ENCODE data around the gene RTL5. TPM values are rescaled to one million over a fixed set of nuclear protein-coding genes. Genes with fewer than 3 reads are reported as not detected.
"Not testable (repeated sequence)": the region's sequence is repeated elsewhere in the genome, so short reads cannot be mapped to it uniquely, and the experiment has no call there.

The RTL5 gene
- under 1 TPM; 0.11 to 0.12 TPM for total RNA-seq

DNA sequence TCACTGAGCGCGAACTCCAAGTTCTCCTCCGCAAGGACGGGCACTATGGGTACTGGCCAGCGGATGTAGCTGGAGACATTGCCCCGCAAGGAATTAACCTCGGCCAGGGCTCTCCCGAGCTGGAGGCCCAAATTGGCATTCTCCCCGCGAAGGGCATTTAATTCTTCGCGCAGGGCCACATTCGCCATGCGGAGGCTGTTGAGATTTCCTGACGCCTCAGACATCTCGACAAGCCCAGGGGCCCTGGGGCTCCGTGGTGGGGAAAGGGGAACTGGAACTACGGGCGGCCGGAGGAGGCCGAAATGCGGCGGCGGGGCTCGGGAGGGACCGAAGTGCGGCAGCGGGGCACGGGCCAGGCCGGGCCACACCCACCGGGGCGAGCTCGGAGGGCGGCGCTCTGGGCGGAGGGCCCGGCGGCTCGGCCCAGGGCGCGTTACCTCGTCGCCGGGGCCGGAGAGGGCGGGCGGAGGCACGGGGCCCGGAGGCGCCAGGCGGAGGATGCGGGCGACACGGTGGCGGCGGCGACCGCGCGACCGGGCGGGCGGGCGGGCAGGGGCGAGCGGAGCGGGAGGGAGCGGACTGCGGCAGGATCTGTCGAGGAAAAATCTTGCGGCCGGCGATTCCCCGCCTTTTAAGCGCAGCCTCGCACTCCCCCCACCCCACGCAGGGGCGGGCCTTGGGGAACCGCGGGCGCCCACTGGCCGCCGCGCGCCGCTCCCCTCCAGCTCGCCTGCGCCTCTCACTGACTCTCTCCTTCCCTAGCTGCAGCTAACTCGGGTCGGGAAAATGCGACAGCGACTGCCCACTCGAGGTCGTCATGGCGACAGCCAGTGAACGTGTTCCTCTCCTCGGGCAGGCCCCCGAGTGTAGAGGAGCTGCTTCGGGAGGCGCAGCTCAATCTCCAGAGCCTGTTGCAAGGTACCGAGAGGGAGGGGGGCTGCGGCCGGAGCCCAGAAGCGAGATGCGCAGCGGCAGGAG is at the start of gene RTL5:
TSS of gene RTL5 (minus strand) at position 599 of the 978 bp plus-strand sequence.
- Mint-ChIP-seq H3K36me3 (no peaks in the 10 kb centered on the region), H3K9me3 (no peaks in the 10 kb centered on the region), H3K27ac (no peak within 1 kb of the TSS)
- ATAC-seq (peak; percentile 55 to 77), DNase-seq (ENCODE audit: low spot score in 2 of 2) (peak in 1 of 2 donors; percentile 8)

DNA sequence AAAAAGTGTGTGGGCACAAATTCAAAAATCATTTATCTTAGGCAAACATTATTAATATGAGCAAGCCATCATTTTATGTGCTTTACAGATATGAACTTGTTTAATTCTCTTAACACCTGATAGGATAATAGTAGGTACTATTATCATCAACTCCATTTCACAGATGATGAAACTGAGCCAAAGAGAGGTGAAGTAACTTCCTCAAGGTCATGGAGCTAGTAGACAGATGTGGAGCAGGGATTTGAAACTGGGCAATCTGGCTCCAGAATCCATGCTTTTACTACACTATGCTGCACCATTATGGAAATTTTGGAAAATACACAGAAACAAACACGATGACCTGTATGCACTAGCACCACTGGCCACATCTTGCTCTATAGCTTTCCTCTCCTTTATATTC is 48.8 kb upstream of the RTL5 start:
- peaks cover 0 to 3% of the 10 kb centered on the region in 2 donors for H3K9me3 Mint-ChIP-seq
- no peaks in the 10 kb centered on the region for H3K36me3 Mint-ChIP-seq
- no peak for DNase-seq (ENCODE audit: low spot score in 2 of 2)
- H3K27ac Mint-ChIP-seq, result no peak overlapping the region
- no peak for ATAC-seq

DNA sequence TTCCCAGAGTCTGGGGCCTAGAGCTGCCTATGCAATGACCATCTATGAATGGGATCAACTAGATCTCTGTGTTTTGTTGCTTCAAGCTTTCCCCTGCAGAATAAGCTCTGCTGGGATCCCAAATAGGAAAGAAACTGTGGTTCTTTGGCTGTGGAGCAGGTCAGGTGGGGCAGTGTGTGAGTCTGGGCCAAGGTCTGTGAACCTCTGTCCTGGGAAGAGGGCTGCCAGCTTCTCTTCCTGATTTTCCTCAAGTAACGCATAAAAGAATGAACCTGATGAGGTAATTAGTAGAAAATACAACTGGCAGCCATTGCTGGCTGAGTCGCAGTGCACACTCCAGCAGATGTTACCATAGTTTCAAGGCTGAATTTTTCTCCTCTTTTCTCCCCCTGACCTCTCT is 45.3 kb upstream of the RTL5 start:
- ATAC-seq (no peak), DNase-seq (ENCODE audit: low spot score in 2 of 2) (no peak)
- peaks cover 0 to 3% of the 10 kb centered on the region in 2 donors for H3K9me3 Mint-ChIP-seq
- H3K27ac Mint-ChIP-seq, result no peak overlapping the region
- no peaks in the 10 kb centered on the region for H3K36me3 Mint-ChIP-seq

DNA sequence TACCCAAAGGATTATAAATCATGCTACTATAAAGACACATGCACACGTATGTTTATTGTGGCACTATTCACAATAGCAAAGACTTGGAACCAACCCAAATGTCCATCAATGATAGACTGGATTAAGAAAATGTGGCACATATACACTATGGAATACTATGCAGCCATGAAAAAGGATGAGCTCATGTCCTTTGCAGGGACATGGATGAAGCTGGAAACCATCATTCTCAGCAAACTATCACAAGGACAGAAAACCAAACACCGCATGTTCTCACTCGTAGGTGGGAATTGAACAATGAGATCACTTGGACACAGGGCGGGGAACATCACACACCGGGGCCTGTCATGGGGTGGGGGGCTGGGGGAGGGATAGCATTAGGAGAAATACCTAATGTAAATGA is 44.6 kb upstream of the RTL5 start:
- not testable (repeated sequence) for H3K36me3 Mint-ChIP-seq; H3K9me3 Mint-ChIP-seq; ATAC-seq; H3K27ac Mint-ChIP-seq; DNase-seq (ENCODE audit: low spot score in 2 of 2)

DNA sequence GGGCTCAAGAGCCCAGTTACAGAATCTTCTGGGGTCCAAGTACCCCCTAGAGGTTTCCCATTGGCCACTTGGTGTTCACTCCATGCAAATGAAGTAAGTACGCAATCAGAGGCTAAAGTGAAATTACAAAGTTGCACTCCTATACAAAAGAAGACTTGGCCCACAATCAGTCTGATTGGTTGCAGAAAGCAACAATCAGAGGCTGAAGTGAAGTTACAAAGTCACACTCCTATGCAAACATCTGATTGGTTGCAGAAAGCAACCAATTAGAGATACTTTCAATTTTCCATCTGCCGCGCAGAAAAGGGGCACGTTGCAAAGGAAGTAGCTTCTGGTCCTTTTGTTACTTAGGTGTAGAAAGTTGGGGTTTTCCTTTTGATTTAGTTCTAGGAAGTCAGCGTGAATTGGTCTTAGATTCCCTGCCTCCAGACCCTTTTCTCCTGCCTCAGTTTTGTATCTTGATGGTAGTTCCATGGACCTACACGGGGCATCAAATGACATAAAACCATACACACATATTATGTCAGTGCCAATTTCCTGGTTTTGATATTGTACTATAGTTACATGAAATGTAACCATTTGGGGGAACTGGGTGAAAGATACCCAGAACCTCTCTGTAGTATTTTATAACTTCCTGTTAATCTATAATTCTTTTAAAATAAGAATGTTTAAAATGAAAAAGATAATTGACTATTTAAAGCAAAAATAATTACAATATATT is 37.5 kb upstream of the RTL5 start:
- Mint-ChIP-seq H3K36me3 (no peaks in the 10 kb centered on the region), H3K9me3 (no peaks in the 10 kb centered on the region), H3K27ac (peak overlapping the region in 1 of 2 donors; percentile 83)
- ATAC-seq (peak; percentile 82 to 96), DNase-seq (ENCODE audit: low spot score in 2 of 2) (peak in 1 of 2 donors; percentile 5)

DNA sequence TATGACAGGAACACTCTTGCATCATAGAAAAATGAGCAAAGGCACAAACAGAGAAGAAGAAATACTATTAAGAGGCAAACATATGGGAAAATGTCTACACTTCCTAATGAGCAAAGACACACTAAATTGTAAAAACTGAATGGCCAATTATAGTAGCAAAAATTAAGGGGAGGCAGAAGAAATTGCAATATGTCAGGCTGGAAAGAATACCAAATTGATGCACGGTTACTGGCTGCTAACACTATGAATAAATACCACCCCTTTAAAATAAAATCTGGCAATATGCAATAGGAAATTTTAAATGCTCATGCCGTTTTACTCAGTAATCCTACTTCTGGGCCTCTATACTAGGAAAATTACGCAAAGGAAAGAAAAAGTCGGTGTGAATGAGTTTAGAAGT is 33.8 kb upstream of the RTL5 start:
- no peak overlapping the region for H3K27ac Mint-ChIP-seq
- H3K9me3 Mint-ChIP-seq, result no peaks in the 10 kb centered on the region
- no peak for DNase-seq (ENCODE audit: low spot score in 2 of 2)
- H3K36me3 Mint-ChIP-seq, result no peaks in the 10 kb centered on the region
- ATAC-seq, result no peak

DNA sequence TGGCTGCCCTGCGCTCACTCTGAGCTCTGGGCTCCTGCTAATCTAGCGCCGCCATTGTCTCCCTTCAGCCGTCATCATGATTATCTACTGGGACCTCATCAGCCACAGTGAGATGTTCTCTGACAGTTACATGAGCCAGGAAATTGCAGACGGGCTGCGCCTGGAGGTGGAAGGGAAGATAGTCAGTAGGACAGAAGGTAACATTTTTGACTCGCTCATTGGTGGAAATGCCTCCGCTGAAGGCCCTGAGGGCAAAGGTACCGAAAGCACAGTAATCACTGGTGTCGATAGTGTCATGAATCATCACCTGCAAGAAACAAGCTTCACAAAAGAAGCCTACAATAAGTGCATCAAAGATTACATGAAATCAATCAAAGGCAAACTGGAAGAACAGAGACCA is 28.1 kb upstream of the RTL5 start:
- ATAC-seq, result no peak
- Mint-ChIP-seq H3K36me3 (no peaks in the 10 kb centered on the region), H3K27ac (no peak overlapping the region), H3K9me3 (no peaks in the 10 kb centered on the region)
- no peak for DNase-seq (ENCODE audit: low spot score in 2 of 2)

DNA sequence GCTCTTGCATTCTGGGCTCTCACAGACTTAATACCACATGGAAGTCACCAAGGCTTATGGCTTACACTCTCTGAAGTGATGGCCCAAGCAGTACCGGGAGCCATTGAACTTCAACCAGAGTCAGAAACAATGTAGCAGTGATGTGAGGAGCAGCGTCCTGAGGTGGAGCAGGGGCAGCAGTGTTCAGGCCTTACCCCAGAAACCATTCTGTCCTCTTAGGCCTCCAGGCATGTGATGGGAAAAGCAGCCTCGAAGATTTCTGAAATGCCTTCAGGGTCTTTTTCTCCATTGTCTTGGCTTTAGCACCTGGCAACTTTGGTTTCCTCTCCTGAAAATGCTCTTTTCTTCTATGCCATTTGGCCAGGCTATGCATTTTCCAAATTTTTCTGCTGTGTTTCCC is 27.1 kb upstream of the RTL5 start:
- no peak for DNase-seq (ENCODE audit: low spot score in 2 of 2)
- Mint-ChIP-seq H3K9me3 (no peaks in the 10 kb centered on the region), H3K27ac (no peak overlapping the region), H3K36me3 (no peaks in the 10 kb centered on the region)
- no peak for ATAC-seq

DNA sequence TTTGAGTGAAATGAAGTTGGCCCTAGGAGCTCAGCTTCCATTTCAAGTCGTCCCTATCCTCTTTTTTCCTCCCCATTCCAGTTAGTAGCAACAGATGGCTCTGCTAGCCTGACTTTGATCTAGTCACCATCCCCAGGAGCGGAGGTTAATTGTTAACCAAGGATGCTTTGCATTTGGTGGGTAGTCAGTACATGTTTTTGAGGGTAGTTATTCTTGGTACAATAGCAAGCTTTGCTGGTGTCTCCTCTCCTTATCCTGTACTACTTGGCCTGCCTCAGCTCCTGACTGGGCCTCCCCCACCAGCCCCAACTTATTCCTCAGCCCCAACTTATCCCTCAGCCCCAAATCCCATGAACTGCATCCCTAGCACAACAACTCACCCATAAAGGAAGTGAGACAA is 14.8 kb upstream of the RTL5 start:
- no peaks in the 10 kb centered on the region for H3K36me3 Mint-ChIP-seq
- H3K9me3 Mint-ChIP-seq, result no peaks in the 10 kb centered on the region
- DNase-seq (ENCODE audit: low spot score in 2 of 2) (no peak), ATAC-seq (no peak)
- no peak overlapping the region for H3K27ac Mint-ChIP-seq

DNA sequence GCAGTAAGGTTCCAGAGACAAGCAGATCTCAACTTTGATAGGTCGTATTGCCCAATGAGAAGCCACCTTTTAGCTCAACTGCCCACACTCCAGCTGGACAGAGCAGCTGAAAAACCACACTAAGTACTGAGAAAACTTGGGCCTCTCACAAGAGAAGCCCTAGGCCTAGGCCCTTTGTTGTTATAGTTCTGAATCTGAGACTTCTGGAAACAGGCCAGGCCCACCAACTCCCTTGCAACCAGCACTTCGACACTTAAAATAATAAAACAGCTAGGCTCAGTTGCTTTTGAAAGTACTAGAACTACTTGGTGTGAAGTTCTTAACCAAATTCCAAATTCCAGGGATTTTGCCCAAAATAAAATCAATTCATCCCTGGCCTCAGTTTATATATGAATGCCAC is 13.5 kb upstream of the RTL5 start:
- H3K36me3 Mint-ChIP-seq, result no peaks in the 10 kb centered on the region
- H3K9me3 Mint-ChIP-seq, result no peaks in the 10 kb centered on the region
- no peak for ATAC-seq
- no peak overlapping the region for H3K27ac Mint-ChIP-seq
- DNase-seq (ENCODE audit: low spot score in 2 of 2), result no peak

DNA sequence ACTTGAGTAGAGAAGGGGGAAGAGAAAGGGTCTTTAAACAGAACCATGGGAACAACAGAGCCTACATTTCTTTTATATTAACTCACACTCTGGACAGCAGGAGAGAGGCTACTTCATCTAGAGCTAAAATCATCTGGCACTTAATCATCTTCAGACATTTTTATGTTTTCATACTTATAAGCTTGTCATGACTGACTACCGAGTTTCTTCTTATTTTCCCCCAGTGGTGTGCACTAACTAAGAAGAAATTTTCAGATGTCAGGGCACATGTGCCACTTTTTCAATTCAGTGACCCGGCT is 11.8 kb upstream of the RTL5 start:
- Mint-ChIP-seq H3K36me3 (no peaks in the 10 kb centered on the region), H3K27ac (no peak overlapping the region), H3K9me3 (no peaks in the 10 kb centered on the region)
- ATAC-seq (no peak), DNase-seq (ENCODE audit: low spot score in 2 of 2) (no peak)

DNA sequence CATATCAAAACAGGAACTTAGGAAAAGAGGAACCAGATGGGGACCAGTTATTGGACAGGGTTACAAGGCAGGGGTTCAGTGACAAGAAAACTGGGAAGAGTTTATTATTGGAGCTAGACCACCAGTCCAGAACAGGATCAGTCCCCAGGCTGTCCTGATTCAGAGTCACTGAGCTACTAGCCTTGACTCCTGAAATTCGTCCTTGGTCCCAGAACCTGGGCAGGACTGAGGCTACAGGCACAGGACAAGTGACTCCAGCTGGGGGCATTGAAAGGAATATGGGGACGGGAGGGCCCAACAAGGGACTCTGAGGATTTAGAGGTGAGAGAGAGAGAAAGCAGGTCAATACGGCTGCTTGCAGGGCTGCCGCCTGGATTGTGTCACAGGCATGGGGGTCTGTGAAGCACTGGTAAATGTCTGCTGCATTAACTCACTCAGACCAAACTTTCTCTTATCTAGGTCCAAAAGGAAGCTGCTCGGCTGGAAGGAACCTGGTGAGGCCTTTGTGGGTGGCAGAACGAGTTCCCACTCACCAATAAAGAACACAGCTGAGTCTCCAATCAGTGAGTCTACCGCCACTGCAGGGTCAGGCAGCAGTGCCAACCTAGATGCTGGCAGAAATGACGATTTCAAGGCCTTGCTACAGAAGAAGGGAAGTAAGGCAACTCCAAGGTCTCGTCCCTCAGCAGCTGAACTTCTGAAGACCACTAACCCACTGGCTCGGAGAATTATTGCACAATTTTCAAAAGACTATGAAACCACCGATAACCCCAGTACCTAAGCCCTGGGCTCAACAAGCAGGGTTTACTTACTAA is 11.3 kb upstream of the RTL5 start:
- no peak for ATAC-seq
- Mint-ChIP-seq H3K36me3 (no peaks in the 10 kb centered on the region), H3K27ac (no peak overlapping the region), H3K9me3 (no peaks in the 10 kb centered on the region)
- DNase-seq (ENCODE audit: low spot score in 2 of 2), result no peak

DNA sequence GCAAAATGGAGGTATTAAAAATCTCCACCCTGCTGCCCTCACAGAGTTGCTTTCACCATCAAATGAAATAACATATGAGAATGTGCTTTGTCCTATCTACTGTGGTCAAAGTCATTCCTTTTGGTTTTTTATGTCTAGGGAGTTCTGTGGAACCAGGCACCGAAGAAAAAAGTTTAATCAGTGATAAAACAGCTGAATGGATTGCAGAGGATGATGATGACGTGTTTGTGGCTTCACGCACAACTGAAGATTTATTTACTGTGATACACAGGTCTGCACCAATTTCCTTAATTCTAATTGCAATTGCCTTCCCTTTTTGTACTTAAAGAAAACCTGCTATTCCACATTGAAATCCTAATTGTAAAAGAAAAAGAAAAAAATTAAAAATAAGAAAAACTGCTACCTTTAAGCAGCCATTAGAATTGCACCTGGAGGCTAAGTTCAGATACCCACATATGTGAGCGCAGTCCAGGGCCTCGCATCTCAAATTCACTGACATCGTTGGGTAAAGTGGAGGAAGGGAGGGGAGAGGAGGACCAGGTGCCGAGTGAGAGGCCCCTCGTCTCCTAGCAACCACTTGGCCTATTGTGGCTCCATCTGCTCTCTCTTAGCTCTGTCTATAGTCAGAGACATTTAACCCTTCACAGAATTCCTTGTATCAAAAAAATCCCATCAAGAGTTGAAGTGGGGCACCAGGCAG is 10.5 kb upstream of the RTL5 start:
- Mint-ChIP-seq H3K9me3 (no peaks in the 10 kb centered on the region), H3K27ac (no peak overlapping the region), H3K36me3 (no peaks in the 10 kb centered on the region)
- DNase-seq (ENCODE audit: low spot score in 2 of 2), result no peak
- ATAC-seq, result no peak

DNA sequence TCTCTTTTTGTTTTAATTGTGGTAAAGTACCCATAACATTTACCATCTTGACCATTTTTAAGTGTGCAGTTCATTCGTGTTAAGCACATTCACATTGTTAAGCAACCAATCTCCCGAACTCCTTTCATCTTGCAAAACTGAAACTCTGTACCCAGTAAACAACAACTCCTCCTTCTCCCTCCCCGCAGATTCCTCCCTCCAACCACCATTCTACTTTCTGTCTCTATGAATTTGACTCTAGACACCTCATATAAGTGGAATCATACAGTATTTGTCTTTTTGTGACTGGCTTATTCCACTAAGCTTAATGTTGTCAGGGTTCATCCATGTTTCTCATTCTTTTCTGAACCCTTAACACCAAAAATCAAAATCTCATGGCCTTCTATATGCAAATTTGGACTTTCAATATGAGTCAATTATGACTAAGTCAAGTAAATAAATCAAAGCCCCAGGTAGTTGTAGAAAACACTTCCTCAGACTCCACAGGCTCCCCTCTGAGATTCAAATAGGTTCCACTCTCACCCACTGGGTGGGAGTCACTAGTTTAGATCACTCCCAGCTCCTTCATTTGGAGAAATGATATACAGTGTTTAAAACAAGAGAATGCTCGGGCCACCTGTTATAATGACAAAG is 9.8 kb upstream of the RTL5 start:
- DNase-seq (ENCODE audit: low spot score in 2 of 2) (no peak), ATAC-seq (peak in 1 of 2 donors; percentile 75)
- Mint-ChIP-seq H3K36me3 (no peaks in the 10 kb centered on the region), H3K9me3 (no peaks in the 10 kb centered on the region), H3K27ac (no peak overlapping the region)

DNA sequence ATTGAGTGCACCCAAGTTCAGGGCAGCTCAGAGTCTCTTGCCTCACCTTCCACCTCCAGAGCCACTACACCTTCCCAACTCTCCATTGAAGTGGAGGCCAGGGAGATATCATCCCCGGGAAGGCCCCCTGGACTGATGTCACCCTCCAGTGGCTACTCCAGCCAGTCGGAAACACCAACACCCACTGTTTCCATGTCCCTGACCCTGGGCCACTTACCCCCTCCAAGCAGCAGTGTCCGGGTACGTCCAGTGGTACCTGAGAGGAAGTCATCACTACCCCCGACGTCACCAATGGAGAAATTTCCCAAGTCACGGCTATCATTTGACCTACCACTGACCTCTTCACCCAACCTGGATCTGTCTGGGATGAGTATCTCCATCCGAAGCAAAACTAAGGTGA is 7.8 kb upstream of the RTL5 start:
- Mint-ChIP-seq H3K36me3 (no peaks in the 10 kb centered on the region), H3K9me3 (no peaks in the 10 kb centered on the region), H3K27ac (no peak overlapping the region)
- ATAC-seq, result no peak
- DNase-seq (ENCODE audit: low spot score in 2 of 2), result no peak

DNA sequence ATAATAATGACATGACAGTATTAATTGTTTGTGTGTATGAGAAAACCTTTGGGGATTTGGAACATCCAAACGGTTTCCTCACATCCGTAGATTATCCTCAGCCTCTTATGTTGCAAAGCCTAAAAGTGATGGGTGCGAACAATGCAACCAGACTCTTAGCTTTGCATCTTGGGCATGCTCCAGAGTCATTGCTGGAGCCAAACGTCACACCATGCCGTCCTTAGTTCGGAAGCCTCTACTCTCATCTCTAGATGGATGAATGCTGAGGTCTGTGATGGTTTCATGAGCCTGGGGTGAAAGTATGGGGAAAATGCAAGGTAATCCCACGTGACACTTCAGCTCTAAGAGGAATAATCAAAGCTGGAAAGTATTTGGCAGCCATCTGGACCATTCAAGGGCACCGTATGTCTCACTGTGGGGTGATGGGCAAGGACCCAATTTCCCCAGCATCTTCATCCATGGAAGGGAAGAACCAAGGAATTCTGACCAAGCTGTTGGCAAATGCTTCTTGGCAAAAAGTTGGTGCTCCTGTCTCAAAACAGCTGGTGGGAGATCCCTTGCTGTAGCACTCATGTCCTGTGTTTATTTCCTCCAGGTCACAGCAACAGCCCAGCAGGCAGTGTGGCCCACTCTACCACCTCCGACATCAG is 6.3 kb upstream of the RTL5 start:
- no peak overlapping the region for H3K27ac Mint-ChIP-seq
- ATAC-seq (no peak), DNase-seq (ENCODE audit: low spot score in 2 of 2) (no peak)
- H3K9me3 Mint-ChIP-seq, result no peaks in the 10 kb centered on the region
- H3K36me3 Mint-ChIP-seq, result no peaks in the 10 kb centered on the region

Data from activated naive CD4-positive, alpha-beta T cell treated with anti-CD3 and anti-CD28 coated beads, Interleukin-2, amount 50 U/mL, for 72 hours (primary cell).